ENCODE data around the gene AHCYL2. TPM values are rescaled to one million over a fixed set of nuclear protein-coding genes. Genes with fewer than 3 reads are reported as not detected.

AHCYL2 gene
- total RNA-seq, 1 donor from 2014 or later, result 19.9 TPM

GRCh38 chr7:129187681-129188371 is 37.0 kb upstream of the AHCYL2 start:
- H3K4me3 Mint-ChIP-seq (ENCODE audit: unreplicated experiment), result peak overlapping the region; percentile 82
- no peak overlapping the region for H3K27ac Mint-ChIP-seq (ENCODE audit: unreplicated experiment)
- peaks cover 17% of the 10 kb centered on the region for H3K4me1 Mint-ChIP-seq (ENCODE audit: unreplicated experiment)
- no peak for DNase-seq (ENCODE audit: low spot score)
- TF ChIP-seq CTCF (IDR thresholded peaks at IDR 0.05; ENCODE audit: unreplicated experiment), result no peak
- H3K27me3 Mint-ChIP-seq (ENCODE audit: unreplicated experiment), result peaks cover 4% of the 10 kb centered on the region
- H3K36me3 Mint-ChIP-seq (ENCODE audit: low read depth, unreplicated experiment), result no peaks in the 10 kb centered on the region
- no peaks in the 10 kb centered on the region for H3K9me3 Mint-ChIP-seq (ENCODE audit: unreplicated experiment)

- Mint-ChIP-seq H3K4me1 (ENCODE audit: unreplicated experiment) (peaks cover 17% of the 10 kb centered on the region), H3K36me3 (ENCODE audit: low read depth, unreplicated experiment) (no peaks in the 10 kb centered on the region), H3K4me3 (ENCODE audit: unreplicated experiment) (peak within 1 kb of the TSS; percentile 94), H3K27me3 (ENCODE audit: unreplicated experiment) (peaks cover 4% of the 10 kb centered on the region), H3K9me3 (ENCODE audit: unreplicated experiment) (no peaks in the 10 kb centered on the region), H3K27ac (ENCODE audit: unreplicated experiment) (no peak within 1 kb of the TSS)
- peak; percentile 57 for DNase-seq (ENCODE audit: low spot score)
- no peak for TF ChIP-seq CTCF (IDR thresholded peaks at IDR 0.05; ENCODE audit: unreplicated experiment)
Observed at GRCh38 chr7:129188372-129188891, 36.4 kb upstream of the AHCYL2 start, which contains the start of gene SMO. TSS of gene SMO (plus strand) at chr7:129188633. CDS start at chr7:129189152, 519 bp downstream.

GRCh38 chr7:129188892-129189660 is 35.8 kb upstream of the AHCYL2 start:
- no peaks in the 10 kb centered on the region for H3K36me3 Mint-ChIP-seq (ENCODE audit: low read depth, unreplicated experiment)

GRCh38 chr7:129189661-129190310 is 35.0 kb upstream of the AHCYL2 start:
- Mint-ChIP-seq H3K27me3 (ENCODE audit: unreplicated experiment) (peaks cover 4% of the 10 kb centered on the region), H3K27ac (ENCODE audit: unreplicated experiment) (no peak overlapping the region), H3K36me3 (ENCODE audit: low read depth, unreplicated experiment) (no peaks in the 10 kb centered on the region), H3K4me3 (ENCODE audit: unreplicated experiment) (peak overlapping the region; percentile 94), H3K4me1 (ENCODE audit: unreplicated experiment) (peaks cover 17% of the 10 kb centered on the region), H3K9me3 (ENCODE audit: unreplicated experiment) (no peaks in the 10 kb centered on the region)
- TF ChIP-seq CTCF (IDR thresholded peaks at IDR 0.05; ENCODE audit: unreplicated experiment), result no peak
- DNase-seq (ENCODE audit: low spot score), result no peak

More at GRCh38 chr7:129188892-129189660, 35.8 kb upstream of the AHCYL2 start:
- Mint-ChIP-seq H3K9me3 (ENCODE audit: unreplicated experiment) (no peaks in the 10 kb centered on the region), H3K4me1 (ENCODE audit: unreplicated experiment) (peaks cover 17% of the 10 kb centered on the region), H3K27me3 (ENCODE audit: unreplicated experiment) (peaks cover 4% of the 10 kb centered on the region), H3K4me3 (ENCODE audit: unreplicated experiment) (peak overlapping the region; percentile 94), H3K27ac (ENCODE audit: unreplicated experiment) (no peak overlapping the region)
- TF ChIP-seq CTCF (IDR thresholded peaks at IDR 0.05; ENCODE audit: unreplicated experiment), result no peak
- peak; percentile 44 for DNase-seq (ENCODE audit: low spot score)

Measured in endothelial cell (in vitro differentiated cells).